ENCODE measurements around the gene DISC1.
"Not testable (repeated sequence)": the region's sequence is repeated elsewhere in the genome, so short reads cannot be mapped to it uniquely, and the experiment has no call there.

The DISC1 gene

DNA sequence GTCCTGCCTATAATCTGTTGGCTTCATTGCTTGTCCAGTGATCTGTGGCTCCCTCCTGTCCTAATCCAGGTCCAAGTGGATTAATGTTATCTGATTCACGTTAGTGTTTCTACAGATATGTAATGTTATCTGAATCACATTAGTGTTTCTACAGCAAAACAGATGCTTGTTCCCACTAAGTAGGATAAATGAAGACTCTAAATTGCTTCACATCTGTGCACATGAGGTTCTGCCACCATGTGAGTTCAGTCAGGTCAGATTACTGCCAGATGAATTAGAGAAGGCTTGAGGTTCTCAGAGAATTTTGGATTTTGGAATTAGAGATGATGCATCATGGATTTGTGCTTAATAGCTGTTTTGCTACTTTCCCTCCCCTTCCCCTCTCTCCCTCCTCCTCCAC, 13.2 kb downstream of the DISC1 start:
- no peak for DNase-seq

GRCh38 chr1:231641444-231641843, 14.9 kb downstream of the DISC1 start:
- DNase-seq: not testable (repeated sequence)

DNA sequence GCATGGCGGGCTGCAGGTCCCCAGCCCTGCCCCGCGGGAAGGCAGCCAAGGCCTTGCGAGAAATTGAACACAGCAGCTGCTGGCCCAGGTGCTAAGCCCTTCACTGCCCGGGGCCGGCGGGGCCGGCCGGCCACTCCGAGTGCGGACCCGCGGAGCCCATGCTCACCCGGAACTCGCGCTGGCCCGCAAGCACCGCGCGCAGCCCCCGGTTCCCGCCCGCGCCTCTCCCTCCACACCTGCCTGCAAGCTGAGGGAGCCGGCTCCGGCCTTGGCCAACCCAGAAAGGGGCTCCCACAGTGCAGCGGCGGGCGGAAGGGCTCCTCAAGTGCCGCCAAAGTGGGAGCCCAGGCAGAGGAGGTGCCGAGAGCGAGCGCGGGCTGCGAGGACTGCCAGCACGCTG, 15.5 kb downstream of the DISC1 start:
- not testable (repeated sequence) for DNase-seq

DNA sequence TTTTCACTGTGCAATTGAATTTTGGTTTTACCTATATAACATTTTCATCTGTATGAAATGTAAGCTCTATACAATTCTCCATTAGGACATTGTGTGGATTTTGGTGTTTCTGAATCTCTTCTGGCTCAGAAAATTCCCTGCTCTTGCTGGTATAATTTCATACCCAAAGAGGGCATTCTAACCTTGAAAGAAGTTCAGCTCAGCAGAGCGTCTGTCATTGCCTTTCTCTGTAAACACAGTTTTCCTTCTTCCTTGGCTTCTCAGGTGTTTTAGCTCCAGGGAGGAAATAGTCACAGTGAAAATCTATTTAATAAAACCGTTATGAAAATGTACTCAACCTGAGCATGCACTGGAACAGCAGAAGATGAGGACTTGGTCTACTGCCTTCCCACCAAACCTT, 16.0 kb downstream of the DISC1 start:
- DNase-seq: no peak

DNA sequence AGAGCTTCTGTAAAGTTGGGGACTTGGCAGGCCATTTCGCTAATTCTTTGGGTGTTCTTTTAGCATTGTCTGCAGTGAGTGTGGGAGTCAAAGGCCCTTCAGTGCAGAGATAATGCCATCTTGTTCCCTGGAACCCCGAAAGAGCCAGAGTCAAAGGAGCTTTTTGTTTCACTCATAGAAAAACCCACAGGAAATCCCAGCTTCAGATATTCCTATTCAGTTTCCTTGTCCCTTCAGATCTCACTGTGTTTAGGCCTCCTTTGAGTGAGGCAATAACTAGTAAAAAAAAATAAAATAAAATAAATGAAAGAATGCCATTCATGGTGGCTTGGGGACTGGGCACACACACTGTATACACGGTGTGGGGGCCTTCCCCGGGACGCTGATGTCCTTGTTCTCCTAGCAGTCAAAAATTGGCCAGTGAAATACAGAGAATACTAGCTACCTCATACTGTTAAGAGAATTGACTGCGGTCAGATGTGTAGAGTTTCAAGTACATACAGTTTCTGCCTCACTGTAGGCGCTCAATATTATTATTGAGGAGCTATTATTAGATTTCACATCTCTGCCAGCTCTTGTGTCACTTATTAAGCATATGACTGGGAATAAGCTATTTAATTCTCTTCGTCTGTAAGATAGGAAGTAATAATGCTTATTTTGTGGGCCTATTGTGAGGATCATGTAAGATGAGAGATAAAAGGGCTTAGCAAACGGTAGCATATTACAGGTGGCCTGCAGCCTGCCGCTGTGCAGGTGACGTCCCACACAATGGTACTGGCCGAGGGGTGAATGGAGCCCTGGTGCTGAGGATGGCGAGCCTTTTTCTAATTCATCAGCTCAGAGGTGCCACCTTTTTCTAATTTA, 16.7 kb downstream of the DISC1 start:
- no peak for DNase-seq

GRCh38 chr1:231643935-231644237, 17.3 kb downstream of the DISC1 start:
- no peak for DNase-seq

DNA sequence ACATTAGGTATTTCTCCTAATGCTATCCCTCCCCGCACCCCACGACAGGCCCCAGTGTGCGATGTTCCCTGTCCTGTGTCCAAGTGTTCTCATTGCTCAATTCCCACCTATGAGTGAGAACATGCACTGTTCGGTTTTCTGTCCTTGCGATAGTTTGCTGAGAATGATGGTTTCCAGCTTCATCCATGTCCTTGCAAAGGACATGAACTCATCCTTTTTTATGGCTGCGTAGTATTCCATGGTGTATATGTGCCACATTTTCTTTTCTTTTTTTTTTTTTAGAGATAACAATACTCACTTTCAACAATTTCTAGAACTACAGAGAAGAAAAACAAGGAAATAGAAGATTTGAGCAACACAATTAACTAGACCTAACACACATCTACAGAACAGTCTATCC, 19.0 kb downstream of the DISC1 start:
- DNase-seq: not testable (repeated sequence)

DNA sequence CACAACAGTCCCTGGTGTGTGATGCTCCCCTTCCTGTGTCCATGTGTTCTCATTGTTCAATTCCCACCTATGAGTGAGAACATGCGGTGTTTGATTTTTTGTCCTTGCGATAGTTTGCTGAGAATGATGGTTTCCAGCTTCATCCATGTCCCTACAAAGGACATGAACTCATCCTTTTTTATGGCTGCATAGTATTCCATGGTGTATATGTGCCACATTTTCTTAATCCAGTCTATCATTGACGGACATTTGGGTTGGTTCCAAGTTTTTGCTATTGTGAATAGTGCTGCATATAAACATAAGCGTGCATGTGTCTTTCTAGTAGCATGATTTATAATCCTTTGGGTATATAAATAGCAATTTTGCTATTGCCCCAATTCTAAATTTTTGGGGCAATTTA, 19.6 kb downstream of the DISC1 start:
- DNase-seq: not testable (repeated sequence)

DNA sequence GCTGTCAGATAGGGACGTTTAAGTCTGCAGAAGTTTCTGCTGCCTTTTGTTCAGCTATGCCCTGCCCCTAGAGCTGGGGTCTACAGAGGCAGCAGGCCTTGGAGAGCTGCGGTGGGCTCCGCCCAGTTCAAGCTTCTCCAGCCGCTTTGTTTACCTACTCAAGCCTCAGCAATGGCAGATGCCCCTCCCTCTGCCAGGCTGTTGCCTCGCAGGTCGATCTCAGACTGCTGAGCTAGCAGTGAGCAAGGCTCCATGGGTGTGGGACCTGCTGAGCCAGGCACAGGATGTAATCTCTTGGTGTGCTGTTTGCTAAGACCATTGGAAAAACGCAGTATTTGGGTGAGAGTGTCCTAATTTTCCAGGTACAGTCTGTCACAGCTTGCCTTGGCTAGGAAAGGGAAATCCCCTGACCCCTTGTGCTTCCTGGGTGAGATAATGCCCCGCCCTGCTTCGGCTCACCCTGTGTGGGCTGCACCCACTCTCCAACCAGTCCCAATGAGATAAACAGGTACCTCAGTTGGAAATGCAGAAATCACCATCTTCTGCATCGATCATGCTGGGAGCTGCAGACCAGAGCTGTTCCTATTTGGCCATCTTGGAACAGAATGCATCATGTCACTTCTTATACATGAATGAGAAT, 25.2 kb downstream of the DISC1 start:
- DNase-seq: peak; percentile 55

- DNase-seq: no peak
These were observed 27.0 kb downstream of the DISC1 start for GRCh38 chr1:231653632-231654031.

DNA sequence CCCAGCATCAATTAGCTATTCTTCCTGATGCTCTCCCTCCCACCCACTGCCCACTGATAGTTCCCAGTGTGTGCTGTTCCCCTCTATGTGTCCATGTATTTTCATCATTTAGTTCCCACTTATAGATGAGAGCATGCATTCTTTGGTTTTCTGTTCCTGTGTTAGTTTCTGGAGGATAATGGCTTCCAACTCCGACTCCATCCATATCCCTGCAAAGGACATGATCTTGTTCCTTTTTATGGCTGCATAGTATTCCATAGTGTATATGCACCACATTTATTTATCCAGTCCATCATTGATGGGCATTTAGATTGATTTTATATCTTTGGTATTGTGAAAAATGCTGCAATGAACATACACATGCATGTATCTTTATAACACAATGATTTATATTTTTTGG, 30.2 kb downstream of the DISC1 start:
- DNase-seq: no peak

- DNase-seq: not testable (repeated sequence)
These were observed 31.6 kb downstream of the DISC1 start for GRCh38 chr1:231658223-231658622.

GRCh38 chr1:231660198-231660597, 33.6 kb downstream of the DISC1 start:
- DNase-seq: no peak

- DNase-seq: no peak
These were observed 36.7 kb downstream of the DISC1 start for GRCh38 chr1:231663211-231663792.

DNA sequence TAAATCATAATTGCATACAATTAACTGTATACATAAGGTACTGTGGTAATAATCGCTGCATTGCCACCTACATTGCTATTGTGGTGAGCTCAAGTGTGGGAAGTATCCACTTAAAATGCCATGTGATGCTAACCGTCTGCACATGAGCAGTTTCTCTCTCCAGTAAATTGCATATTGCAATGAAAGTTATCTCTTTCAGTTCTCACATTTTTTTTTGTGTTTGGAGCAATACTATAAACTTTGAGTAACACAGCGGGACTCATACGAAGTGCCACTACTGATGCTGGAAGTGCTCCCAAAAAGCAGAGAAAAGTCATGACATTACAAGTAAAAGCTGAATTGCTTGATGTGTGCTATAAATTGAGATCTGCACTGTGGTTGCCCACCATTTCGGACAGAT, 38.5 kb downstream of the DISC1 start:
- no peak for DNase-seq

DNA sequence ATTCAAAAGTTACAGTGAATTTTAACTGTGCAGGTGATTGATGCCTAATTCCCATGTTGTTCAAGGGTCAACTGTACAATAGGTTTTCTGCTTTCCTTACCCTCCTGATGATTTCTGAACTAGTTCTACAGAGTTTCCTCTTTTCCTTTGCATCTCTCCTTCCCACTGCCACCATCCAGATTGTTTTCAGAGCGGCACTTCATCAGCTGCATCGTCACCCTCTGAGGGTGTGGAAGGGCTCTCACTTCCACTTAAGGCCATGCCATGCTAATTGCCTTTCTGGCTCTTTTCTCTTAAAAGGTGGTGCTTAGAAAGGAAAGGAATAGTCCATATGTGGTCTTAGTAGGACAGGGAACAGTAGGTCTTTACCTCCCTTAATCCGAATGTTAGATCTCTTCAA, 39.1 kb downstream of the DISC1 start:
- no peak for DNase-seq

DNA sequence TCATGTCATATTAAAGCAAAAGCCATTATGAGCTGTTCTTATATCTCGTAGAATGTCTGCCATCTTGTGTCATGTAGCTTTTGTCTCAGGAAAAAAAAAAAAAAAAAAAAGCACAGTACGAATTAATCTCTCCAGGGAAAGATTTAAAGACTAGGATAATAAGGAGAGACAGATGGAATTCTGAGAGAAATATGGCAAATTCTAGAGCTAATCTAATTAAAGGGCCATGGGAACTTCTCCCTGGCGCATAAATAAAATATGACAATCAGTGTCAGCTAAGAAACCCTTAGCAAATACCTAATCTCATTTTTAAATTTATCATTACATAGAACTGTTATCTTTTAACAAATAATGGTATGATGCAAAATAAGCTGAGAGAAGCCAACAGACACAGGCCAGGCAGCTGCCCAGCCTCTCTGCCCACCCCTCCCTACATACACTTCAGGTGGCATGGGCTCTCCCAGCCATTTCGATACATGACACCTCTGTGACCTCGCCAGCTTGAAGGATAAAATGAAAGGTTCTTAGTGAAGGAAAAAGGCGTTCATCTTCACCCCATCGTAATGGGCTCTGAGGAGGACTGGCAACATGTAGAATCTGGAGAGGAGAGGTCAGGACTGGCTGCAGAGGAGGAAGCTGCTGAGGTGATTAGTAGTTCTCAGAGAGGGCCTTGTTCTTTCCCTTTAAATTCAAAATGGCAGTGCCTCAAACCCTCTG, 39.8 kb downstream of the DISC1 start:
- DNase-seq: no peak

DNA sequence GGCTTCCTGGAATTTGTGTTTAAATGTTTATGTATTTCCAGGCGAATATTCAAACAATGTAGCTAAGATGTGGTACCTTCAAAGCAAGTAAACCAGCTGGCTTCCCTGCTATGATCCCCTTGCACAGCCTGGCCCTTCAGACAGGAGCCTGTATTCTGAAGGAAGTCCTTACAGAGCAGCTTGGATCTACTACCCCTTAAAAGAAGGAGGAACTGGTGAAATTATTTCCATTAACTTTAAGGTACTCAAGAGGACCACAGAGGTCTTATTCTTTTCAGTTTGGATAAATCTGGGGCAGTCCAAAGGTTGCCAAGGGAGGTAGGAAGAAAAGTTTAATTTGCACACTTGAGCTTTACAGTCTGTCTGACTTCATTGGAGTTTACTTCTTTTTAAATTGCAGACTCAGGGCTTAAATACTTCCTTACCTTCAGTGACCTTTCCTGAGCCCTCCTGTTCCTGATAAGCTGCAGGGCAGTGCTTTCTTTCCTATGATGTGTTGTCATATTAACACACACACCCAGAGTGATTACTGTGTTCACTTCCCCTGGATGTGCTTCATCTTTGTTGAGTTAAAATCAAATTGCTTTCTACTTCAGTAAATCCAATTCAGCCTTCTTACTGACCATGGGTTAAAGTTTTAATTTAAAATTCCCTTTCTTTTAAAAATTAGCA, 40.5 kb downstream of the DISC1 start:
- no peak for DNase-seq

- DNase-seq: no peak
These were observed 41.4 kb downstream of the DISC1 start for GRCh38 chr1:231667896-231668506.

GRCh38 chr1:231668826-231669225, 42.2 kb downstream of the DISC1 start:
- DNase-seq: no peak

GRCh38 chr1:231669864-231670621, 43.5 kb downstream of the DISC1 start:
- not testable (repeated sequence) for DNase-seq

DNA sequence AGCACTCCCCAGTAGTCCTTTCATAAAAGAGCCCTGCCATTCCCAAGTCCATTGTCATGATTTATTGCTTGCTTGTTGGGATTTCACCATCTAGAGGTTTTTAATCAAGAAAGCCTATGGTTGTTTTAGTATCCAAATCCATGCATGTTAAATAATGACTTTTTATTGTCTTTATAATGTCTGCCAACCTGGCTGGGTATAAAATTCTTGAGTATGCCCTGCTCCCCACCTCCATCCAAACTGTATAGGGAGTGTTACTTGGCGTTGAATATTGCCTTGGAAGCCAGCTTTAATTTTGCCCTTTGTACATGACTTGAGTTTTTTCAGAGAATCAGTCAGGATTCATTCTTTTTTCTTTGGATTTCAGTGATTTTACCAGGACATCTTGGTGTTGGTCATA, 44.2 kb downstream of the DISC1 start:
- DNase-seq: no peak
